H54 (cell line): ENCODE data around the gene TTYH2.
"Not testable (repeated sequence)": the region's sequence is repeated elsewhere in the genome, so short reads cannot be mapped to it uniquely, and the experiment has no call there.

ENCODE experiments used
- DNase-seq: peaks from one replicate; pipeline ENCODE4 v3.0.0; 2011; ENCODE audit warnings: low spot score, mixed read lengths; ENCODE audit not compliant: insufficient read length
- FAIRE-seq: peaks from 3 replicates; lab custom pipeline; 2011; peaks lifted over from hg19 to GRCh38; lab: Jason Lieb, UNC
- POLR2A ChIP-seq: IDR thresholded peaks from 2 replicates; pipeline ENCODE4 v1.6.1; 2011; ENCODE audit warnings: low read depth, mild to moderate bottlenecking, low read length

Gene TTYH2

GRCh38 chr17:74277935-74278334, 64.6 kb downstream of the TTYH2 start:
- FAIRE-seq = no peak
- no peak for TF ChIP-seq POLR2A
- no peak for DNase-seq

GRCh38 chr17:74279617-74280016, 66.2 kb downstream of the TTYH2 start:
- not testable (repeated sequence) for DNase-seq, FAIRE-seq

GRCh38 chr17:74280093-74280513, 66.7 kb downstream of the TTYH2 start:
- FAIRE-seq (no peak), DNase-seq (no peak)
- TF ChIP-seq POLR2A = no peak

- DNase-seq (no peak), FAIRE-seq (no peak)
- no peak for TF ChIP-seq POLR2A
Observed at GRCh38 chr17:74281799-74282198, 68.4 kb downstream of the TTYH2 start.

- DNase-seq, FAIRE-seq: not testable (repeated sequence)
Observed at GRCh38 chr17:74282274-74282586, 68.9 kb downstream of the TTYH2 start.

- no peak for TF ChIP-seq POLR2A
- FAIRE-seq = no peak
- DNase-seq = no peak
Observed at GRCh38 chr17:74282587-74283370, 69.4 kb downstream of the TTYH2 start.

DNA sequence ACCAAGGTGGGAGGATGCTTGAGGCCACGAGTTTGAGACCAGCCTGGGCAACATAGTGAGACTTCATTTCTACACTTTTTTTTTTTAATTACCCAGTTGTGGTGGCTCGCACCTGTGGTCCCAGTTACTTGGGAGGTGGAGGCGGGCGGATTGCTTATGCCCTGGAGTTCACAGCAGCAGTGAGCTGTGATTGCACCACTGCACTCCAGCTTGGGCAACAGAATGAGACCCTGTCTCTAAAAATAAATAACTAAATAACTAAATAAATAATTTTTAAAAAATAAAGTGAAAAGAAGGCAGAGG, 70.0 kb downstream of the TTYH2 start:
- no peak for DNase-seq
- no peak for TF ChIP-seq POLR2A
- no peak for FAIRE-seq

- TF ChIP-seq POLR2A = no peak
- DNase-seq (no peak), FAIRE-seq (no peak)
Observed at GRCh38 chr17:74287031-74287602, 73.7 kb downstream of the TTYH2 start.

DNA sequence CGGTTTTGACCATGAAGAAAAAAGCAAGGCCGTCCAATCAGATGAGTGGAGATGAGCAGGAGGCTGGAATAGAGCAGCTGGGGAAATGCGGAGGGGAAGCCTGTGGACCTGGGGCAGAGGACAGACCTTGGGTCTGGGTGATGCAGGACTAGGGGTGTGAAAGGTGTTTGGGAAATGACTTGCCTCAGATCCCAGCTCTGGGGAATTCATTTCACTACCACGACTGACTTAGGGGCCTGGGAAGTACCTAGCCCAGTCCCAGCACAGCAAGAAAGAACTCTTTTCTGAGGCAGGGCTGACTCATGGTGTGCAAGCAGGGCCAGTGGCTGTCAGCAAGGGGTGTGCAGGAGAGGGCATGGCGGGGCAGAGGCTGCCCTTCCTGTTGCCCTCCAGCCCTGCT, 75.4 kb downstream of the TTYH2 start:
- DNase-seq = peak; percentile 57
- FAIRE-seq = no peak

DNA sequence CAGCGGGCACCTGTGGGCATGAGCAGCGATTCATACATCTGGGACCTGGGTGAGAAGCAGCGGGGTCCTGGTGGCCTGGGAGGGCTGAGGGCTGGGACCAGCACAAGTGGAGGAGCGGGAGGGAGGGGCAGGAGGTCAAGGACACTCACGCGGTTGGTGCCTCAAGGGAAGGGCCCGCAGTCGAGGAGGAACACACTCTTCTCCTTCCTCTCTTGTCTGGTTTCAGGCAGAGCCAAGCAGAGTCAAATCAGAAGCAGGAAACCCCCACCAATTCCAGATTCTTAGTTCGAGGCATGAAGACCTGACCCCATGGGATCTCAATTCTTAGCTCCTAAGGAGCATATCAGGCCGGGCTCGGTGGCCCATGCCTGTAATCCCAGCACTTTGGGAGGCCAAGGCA, 76.3 kb downstream of the TTYH2 start:
- DNase-seq = no peak

More for the DNA sequence above, 75.4 kb downstream of the TTYH2 start:
- no peak for TF ChIP-seq POLR2A

DNA sequence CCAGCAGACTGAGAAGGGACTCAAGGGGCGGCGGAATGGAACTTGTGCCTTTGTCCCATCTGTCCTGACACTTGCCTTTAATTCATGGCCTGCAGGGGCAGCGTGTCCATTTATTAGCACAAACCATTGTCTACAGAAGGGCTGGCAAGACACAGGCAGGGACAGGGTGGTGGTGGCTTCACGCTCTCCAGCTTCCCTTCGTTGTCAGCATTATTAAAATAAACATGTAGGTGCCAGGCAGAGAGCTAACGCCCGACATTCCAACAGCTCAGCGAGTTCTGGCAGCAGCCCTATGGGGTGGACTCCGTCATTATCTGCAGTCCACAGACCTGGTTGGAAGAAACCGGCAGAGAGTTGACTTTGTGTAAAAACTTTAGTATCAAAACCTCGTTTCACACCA, 77.0 kb downstream of the TTYH2 start:
- no peak for FAIRE-seq
- no peak for TF ChIP-seq POLR2A
- no peak for DNase-seq

More for the DNA sequence above, 76.3 kb downstream of the TTYH2 start:
- FAIRE-seq = no peak
- no peak for TF ChIP-seq POLR2A

DNA sequence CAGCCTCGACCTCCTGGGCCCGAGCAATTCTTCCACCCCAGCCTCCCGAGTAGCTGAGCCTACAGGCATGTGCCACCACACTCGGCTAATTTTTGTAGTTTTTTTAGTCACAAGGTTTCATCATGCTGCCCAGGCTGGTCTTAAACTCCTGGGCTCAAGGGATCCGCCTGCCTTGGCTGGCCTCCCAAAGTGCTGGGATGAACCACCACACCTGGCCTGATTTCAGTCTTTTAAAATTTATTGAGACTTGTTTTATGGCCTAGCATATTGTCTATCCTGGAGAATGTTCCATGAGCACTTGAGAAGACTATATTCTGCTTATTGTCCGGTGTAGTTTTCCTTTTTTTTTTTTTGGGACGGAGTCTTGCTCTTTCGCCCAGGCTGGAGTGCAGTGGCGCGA, 79.1 kb downstream of the TTYH2 start:
- no peak for TF ChIP-seq POLR2A
- FAIRE-seq (no peak), DNase-seq (no peak)

GRCh38 chr17:74295625-74296547, 82.5 kb downstream of the TTYH2 start:
- no peak for TF ChIP-seq POLR2A
- DNase-seq (no peak), FAIRE-seq (no peak)

DNA sequence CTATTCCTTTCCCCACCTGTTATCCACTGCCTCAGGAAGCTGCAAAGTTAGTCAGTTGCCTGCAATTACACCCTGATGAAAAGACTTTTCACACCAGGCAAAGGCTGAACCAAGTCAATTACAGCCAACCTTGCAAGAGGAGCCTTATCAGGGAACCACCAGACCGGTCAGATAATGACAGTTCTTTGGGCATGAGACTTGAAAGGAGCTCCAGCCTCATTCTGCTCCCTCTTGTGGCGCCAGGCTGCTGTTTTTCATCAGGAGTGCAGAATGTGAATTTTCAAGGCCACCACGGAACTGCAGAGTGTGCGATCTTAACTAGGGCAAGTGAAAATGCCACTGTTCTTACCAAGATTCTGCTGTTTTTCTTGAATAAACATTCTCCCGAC, 83.2 kb downstream of the TTYH2 start:
- peak; percentile 40 for DNase-seq
- FAIRE-seq = no peak
- TF ChIP-seq POLR2A = no peak
